GM23338 (cell line): ENCODE results near the gene SMC5. TPM values are rescaled to one million over a fixed set of nuclear protein-coding genes. Genes with fewer than 3 reads are reported as not detected.

Experiments
- ATAC-seq: fragments of 200-7000 bp; cut with Tn5 transposase; 3 replicates; pipeline ENCODE4 v1.9.1; 2020
- DNase-seq: peaks from one replicate; pipeline ENCODE4 v3.0.0-alpha.2; 2015; ENCODE audit warnings: low spot score
- H2AFZ ChIP-seq: fragments of 200-600 bp; sonication (generic); 2 replicates; pipeline ENCODE4 v1.8.0; 2016; ENCODE audit warnings: antibody characterized with exemption, mild to moderate bottlenecking, moderate library complexity
- H3F3A ChIP-seq: fragments of 200-600 bp; sonication (generic); replicated peaks from 2 replicates; pipeline ENCODE4 v1.8.0; 2017; ENCODE audit warnings: antibody characterized with exemption, mixed run types, low read depth
- H3K27ac ChIP-seq: fragments of 200-600 bp; sonication (generic); 2 replicates; pipeline ENCODE4 v1.6.1; 2016; ENCODE audit warnings: low read depth
- H3K27me3 ChIP-seq: fragments of 200-600 bp; sonication (generic); 2 replicates; pipeline ENCODE4 v1.8.0; 2016; ENCODE audit warnings: mild to moderate bottlenecking, mixed run types, moderate library complexity; ENCODE audit not compliant: insufficient read depth
- H3K36me3 ChIP-seq: fragments of 200-600 bp; sonication (generic); 2 replicates; pipeline ENCODE4 v1.8.0; 2016; ENCODE audit warnings: mild to moderate bottlenecking; ENCODE audit not compliant: insufficient read depth
- H3K4me1 ChIP-seq: fragments of 200-600 bp; sonication (generic); 2 replicates; pipeline ENCODE4 v1.8.0; 2016; ENCODE audit warnings: mild to moderate bottlenecking, moderate library complexity; ENCODE audit not compliant: insufficient read depth
- H3K4me2 ChIP-seq: fragments of 200-600 bp; sonication (generic); 2 replicates; pipeline ENCODE4 v1.7.1; 2017; ENCODE audit warnings: mixed run types
- H3K4me3 ChIP-seq: fragments of 200-600 bp; sonication (generic); 2 replicates; pipeline ENCODE4 v1.6.1; 2016; ENCODE audit warnings: mixed run types
- H3K79me2 ChIP-seq: fragments of 200-600 bp; sonication (generic); replicated peaks from 2 replicates; pipeline ENCODE4 v1.8.0; 2017; ENCODE audit warnings: mild to moderate bottlenecking; ENCODE audit not compliant: insufficient read depth
- H3K9me2 ChIP-seq: fragments of 200-600 bp; sonication (generic); 2 replicates; pipeline ENCODE4 v1.8.0; 2017; ENCODE audit not compliant: insufficient read depth
- H4K20me1 ChIP-seq: fragments of 200-600 bp; sonication (generic); replicated peaks from 2 replicates; pipeline ENCODE4 v1.8.0; 2017; ENCODE audit warnings: mild to moderate bottlenecking; ENCODE audit not compliant: insufficient read depth
- H3K27ac Mint-ChIP-seq: 2 replicates; pipeline ENCODE4 v1.8.0; 2020; ENCODE audit warnings: inconsistent platforms, mild to moderate bottlenecking, moderate library complexity, mixed read lengths
- H3K27me3 Mint-ChIP-seq: 3 replicates; pipeline ENCODE4 v1.8.0; 2022; ENCODE audit warnings: low read depth, mild to moderate bottlenecking, moderate library complexity, mixed read lengths, inconsistent platforms; ENCODE audit not compliant: insufficient read depth, poor library complexity
- H3K36me3 Mint-ChIP-seq: 3 replicates; pipeline ENCODE4 v1.8.0; 2021; ENCODE audit warnings: low read depth, mild to moderate bottlenecking, inconsistent platforms, moderate library complexity, mixed read lengths
- H3K4me1 Mint-ChIP-seq: 3 replicates; pipeline ENCODE4 v1.8.0; 2020; ENCODE audit warnings: mild to moderate bottlenecking, inconsistent platforms, mixed read lengths
- H3K4me3 Mint-ChIP-seq: 3 replicates; pipeline ENCODE4 v1.8.0; 2021; ENCODE audit warnings: moderate library complexity, mild to moderate bottlenecking, inconsistent platforms, mixed read lengths
- H3K9me3 Mint-ChIP-seq: 3 replicates; pipeline ENCODE4 v1.8.0; 2020; ENCODE audit warnings: moderate library complexity, mild to moderate bottlenecking, inconsistent platforms, mixed read lengths
- CREB1 ChIP-seq: fragments of 250-450 bp; sonication (Bioruptor Pico); IDR thresholded peaks from 2 replicates; pipeline ENCODE4 v1.5.0; 2020; ENCODE audit warnings: low read depth, mild to moderate bottlenecking, moderate library complexity
- ETS1 ChIP-seq: IDR thresholded peaks from 2 replicates; pipeline ENCODE4 v1.6.1; 2016; ENCODE audit warnings: antibody characterized with exemption
- EZH2 ChIP-seq: fragments of 200-600 bp; sonication (generic); IDR thresholded peaks from one replicate; pipeline ENCODE4 v1.8.0; 2017; ENCODE audit warnings: antibody characterized with exemption, mild to moderate bottlenecking, low read depth; ENCODE audit not compliant: unreplicated experiment
- EZH2phosphoT487 ChIP-seq: fragments of 200-600 bp; sonication (generic); IDR thresholded peaks from one replicate; pipeline ENCODE4 v1.8.1; 2018; ENCODE audit warnings: antibody characterized with exemption; ENCODE audit not compliant: unreplicated experiment
- JUNB ChIP-seq: IDR thresholded peaks from one replicate; pipeline ENCODE4 v1.6.1; 2016; ENCODE audit warnings: antibody characterized with exemption; ENCODE audit not compliant: unreplicated experiment
- NANOG ChIP-seq: IDR thresholded peaks from 2 replicates; pipeline ENCODE4 v1.6.1; 2016; ENCODE audit warnings: antibody characterized with exemption, borderline replicate concordance
- POLR2AphosphoS5 ChIP-seq: IDR thresholded peaks from 2 replicates; pipeline ENCODE4 v1.6.1; 2016; ENCODE audit warnings: antibody characterized with exemption, low read depth
- REST ChIP-seq: IDR thresholded peaks from one replicate; pipeline ENCODE4 v1.6.1; 2018; ENCODE audit warnings: antibody characterized with exemption; ENCODE audit not compliant: unreplicated experiment
- STAT1 ChIP-seq: IDR thresholded peaks from one replicate; pipeline ENCODE4 v1.6.1; 2016; ENCODE audit warnings: antibody characterized with exemption; ENCODE audit not compliant: unreplicated experiment
- ZNF114 ChIP-seq: fragments of 250-450 bp; sonication (Bioruptor Pico); IDR thresholded peaks from 2 replicates; pipeline ENCODE4 v1.5.0; 2020; ENCODE audit warnings: mild to moderate bottlenecking, moderate library complexity
- ZNF331 ChIP-seq: fragments of 250-450 bp; sonication (Bioruptor Pico); IDR thresholded peaks from 2 replicates; pipeline ENCODE4 v1.5.0; 2020; ENCODE audit warnings: low read depth, mild to moderate bottlenecking, moderate library complexity
- ZNF462 ChIP-seq: fragments of 250-450 bp; sonication (Bioruptor Pico); IDR thresholded peaks from 2 replicates; pipeline ENCODE4 v1.5.0; 2020; ENCODE audit warnings: mild to moderate bottlenecking, moderate library complexity
- polyA plus RNA-seq: library from polyadenylated mRNA; unstranded; fragments of >200 nt; fragmentation: Nextera tagmentation; extraction: Ambion mirVana; gene quantifications from 2 replicates; pipeline ENCODE4 v1.2.1, GENCODE V29; 2016
- total RNA-seq: library from RNA; depleted of rRNA; stranded (reverse); fragments of >200 nt; shearing (Covaris generic); gene quantifications from 2 replicates; pipeline ENCODE4 v1.2.3, GENCODE V29; 2014
- TF ChIP-seq, protein P1 (sequence below), 2 experiments: fragments of 200-600 bp in 1 of 2; sonication (generic) in 1 of 2; conservative IDR thresholded peaks; 2 replicates each; pipeline versions ENCODE4 v1.5.1 to v1.6.1; 2016 to 2017; ENCODE audit warnings: antibody characterized with exemption in 2 of 2, low read depth in 2 of 2, mild to moderate bottlenecking in 2 of 2, moderate library complexity in 1 of 2

SMC5 gene
- total and polyA plus RNA-seq, 2 experiments from 2014 or later: 27.9 to 29.0 TPM

- Histone ChIP-seq H3K36me3 (peaks cover 4% of the 10 kb centered on the region; the same call in 1 of the 2 replicates), H3K4me2 (no peak overlapping the region), H3K4me1 (no peaks in the 10 kb centered on the region), H3K79me2 (peaks cover 3% of the 10 kb centered on the region), H3F3A (no peaks in the 10 kb centered on the region), H3K4me3 (no peak overlapping the region), H2AFZ (no peak overlapping the region), H3K27ac (no peak overlapping the region), H3K27me3 (no peaks in the 10 kb centered on the region), H4K20me1 (peaks cover 3% of the 10 kb centered on the region; the same call in 1 of the 2 replicates), H3K9me2 (no peaks in the 10 kb centered on the region)
- H3K9me3 Mint-ChIP-seq: peaks cover 12% of the 10 kb centered on the region; the same call in 2 of the 3 replicates
- H3K4me3 Mint-ChIP-seq: no peak overlapping the region
- H3K27me3 Mint-ChIP-seq: no peaks in the 10 kb centered on the region
- TF ChIP-seq CREB1 (CRISPR knock-in tag): no peak
- TF ChIP-seq POLR2AphosphoS5: no peak
- TF ChIP-seq ETS1: no peak
- TF ChIP-seq, protein P1, sequence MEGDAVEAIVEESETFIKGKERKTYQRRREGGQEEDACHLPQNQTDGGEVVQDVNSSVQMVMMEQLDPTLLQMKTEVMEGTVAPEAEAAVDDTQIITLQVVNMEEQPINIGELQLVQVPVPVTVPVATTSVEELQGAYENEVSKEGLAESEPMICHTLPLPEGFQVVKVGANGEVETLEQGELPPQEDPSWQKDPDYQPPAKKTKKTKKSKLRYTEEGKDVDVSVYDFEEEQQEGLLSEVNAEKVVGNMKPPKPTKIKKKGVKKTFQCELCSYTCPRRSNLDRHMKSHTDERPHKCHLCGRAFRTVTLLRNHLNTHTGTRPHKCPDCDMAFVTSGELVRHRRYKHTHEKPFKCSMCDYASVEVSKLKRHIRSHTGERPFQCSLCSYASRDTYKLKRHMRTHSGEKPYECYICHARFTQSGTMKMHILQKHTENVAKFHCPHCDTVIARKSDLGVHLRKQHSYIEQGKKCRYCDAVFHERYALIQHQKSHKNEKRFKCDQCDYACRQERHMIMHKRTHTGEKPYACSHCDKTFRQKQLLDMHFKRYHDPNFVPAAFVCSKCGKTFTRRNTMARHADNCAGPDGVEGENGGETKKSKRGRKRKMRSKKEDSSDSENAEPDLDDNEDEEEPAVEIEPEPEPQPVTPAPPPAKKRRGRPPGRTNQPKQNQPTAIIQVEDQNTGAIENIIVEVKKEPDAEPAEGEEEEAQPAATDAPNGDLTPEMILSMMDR (conservative IDR thresholded peaks at IDR 0.05; ENCODE audit: low read depth in 2 of 2): no peak
- TF ChIP-seq STAT1: no peak
- no peak for TF ChIP-seq ZNF462 (CRISPR knock-in tag)
- TF ChIP-seq EZH2phosphoT487: no peak
- TF ChIP-seq ZNF331: no peak
- TF ChIP-seq JUNB: no peak
- no peak for TF ChIP-seq EZH2
- TF ChIP-seq NANOG: no peak
- TF ChIP-seq ZNF114: no peak
- no peak for TF ChIP-seq REST
- H3K36me3 Mint-ChIP-seq: peaks cover 45% of the 10 kb centered on the region
- no peak for DNase-seq
- H3K27ac Mint-ChIP-seq: no peak overlapping the region
- no peak for ATAC-seq
- no peaks in the 10 kb centered on the region for H3K4me1 Mint-ChIP-seq
Measured at GRCh38 chr9:70290626-70291025, 31.8 kb downstream of the SMC5 start.
